ENCODE results near the gene TMTC3.

GRCh38 chr12:88223519-88223918 is 81.4 kb downstream of the TMTC3 start:
- TF ChIP-seq JUN (IDR thresholded peaks at IDR 0.05) (no peak), POLR2A (IDR thresholded peaks at IDR 0.05; ENCODE audit: low read length) (no peak), MAFK (IDR thresholded peaks at IDR 0.05; ENCODE audit: partially characterized antibody) (no peak), RFX5 (IDR thresholded peaks at IDR 0.05) (no peak)

All from A549 (cell line).